Progenitor cell of endocrine pancreas (in vitro differentiated cells): Measurements from ENCODE around the gene ABCC9. TPM values are rescaled to one million over a fixed set of nuclear protein-coding genes. Genes with fewer than 3 reads are reported as not detected.

Experiments used
- DNase-seq: peaks from one replicate; pipeline ENCODE4 v3.0.0; 2021; ENCODE audit warnings: low spot score; ENCODE audit not compliant: unreplicated experiment
- H3K27ac Mint-ChIP-seq: 2 replicates; pipeline ENCODE4 v1.8.0; 2021; ENCODE audit warnings: mild to moderate bottlenecking, moderate library complexity, mixed read lengths
- H3K27me3 Mint-ChIP-seq: 2 replicates; pipeline ENCODE4 v1.8.0; 2021; ENCODE audit warnings: mixed read lengths
- H3K36me3 Mint-ChIP-seq: 2 replicates; pipeline ENCODE4 v1.8.0; 2022; ENCODE audit warnings: mixed read lengths; ENCODE audit not compliant: insufficient read depth
- H3K4me1 Mint-ChIP-seq: 2 replicates; pipeline ENCODE4 v1.8.0; 2021; ENCODE audit warnings: low read depth, mixed read lengths
- H3K4me3 Mint-ChIP-seq: 2 replicates; pipeline ENCODE4 v1.8.0; 2021; ENCODE audit warnings: low read depth, mild to moderate bottlenecking, moderate library complexity, mixed read lengths
- H3K9me3 Mint-ChIP-seq: 2 replicates; pipeline ENCODE4 v1.8.0; 2021; ENCODE audit warnings: low read depth, mixed read lengths
- CTCF ChIP-seq: fragments of 200-600 bp; sonication (generic); IDR thresholded peaks from one replicate; pipeline ENCODE4 v1.5.0; 2021; ENCODE audit warnings: antibody characterized with exemption, mild to moderate bottlenecking; ENCODE audit not compliant: unreplicated experiment
- total RNA-seq: library from RNA; stranded (reverse); gene quantifications from 2 replicates; pipeline ENCODE4 v1.2.1, GENCODE V29; 2021

Gene ABCC9
- total RNA-seq, 1 donor from 2014 or later, result 0.29 TPM

DNA sequence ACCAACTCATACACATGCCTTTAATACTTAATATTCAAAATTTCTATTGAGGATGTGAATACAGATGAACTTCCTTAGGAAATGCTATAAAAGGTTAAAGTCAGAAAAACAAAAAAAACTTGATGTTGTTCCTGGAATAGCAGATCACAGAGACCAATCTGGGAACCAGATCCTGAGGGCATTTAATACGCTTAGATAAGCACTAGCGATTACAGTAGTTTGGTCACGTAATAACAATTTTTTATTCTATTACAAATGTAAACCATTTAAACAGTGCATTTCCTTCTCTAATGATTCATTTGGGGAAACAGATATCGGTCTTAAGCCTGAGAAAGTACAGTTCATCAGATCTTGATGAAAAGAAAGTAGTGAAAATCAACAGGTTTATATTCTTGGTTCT lies 30.8 kb upstream of the ABCC9 start:
- no peak for DNase-seq
- TF ChIP-seq CTCF, result no peak
- Mint-ChIP-seq H3K4me3 (no peak overlapping the region), H3K9me3 (no peaks in the 10 kb centered on the region), H3K27ac (no peak overlapping the region), H3K27me3 (no peaks in the 10 kb centered on the region), H3K36me3 (no peaks in the 10 kb centered on the region), H3K4me1 (peaks cover 3% of the 10 kb centered on the region)

DNA sequence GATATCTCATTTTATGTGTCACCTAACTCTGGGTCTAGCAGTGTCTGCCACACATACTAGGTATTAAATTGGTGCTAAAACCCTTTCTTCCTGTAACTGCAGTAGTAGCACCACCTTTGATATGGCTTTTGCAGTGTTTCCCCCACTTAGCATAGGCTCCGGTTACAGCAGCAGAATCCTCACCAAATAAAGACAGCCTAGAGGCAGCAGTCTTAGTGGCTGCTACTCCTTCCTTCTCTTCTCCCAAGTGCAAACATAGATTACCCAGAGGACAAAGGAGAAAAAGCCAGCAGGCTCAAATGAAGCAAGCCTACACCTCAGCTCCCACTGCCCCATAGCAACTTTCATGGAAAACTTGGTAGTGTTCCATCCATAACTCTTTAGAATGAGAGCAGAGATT lies 30.1 kb upstream of the ABCC9 start:
- DNase-seq, result no peak
- Mint-ChIP-seq H3K9me3 (no peaks in the 10 kb centered on the region), H3K4me1 (peaks cover 3% of the 10 kb centered on the region), H3K27ac (no peak overlapping the region), H3K4me3 (no peak overlapping the region), H3K27me3 (no peaks in the 10 kb centered on the region), H3K36me3 (no peaks in the 10 kb centered on the region)
- TF ChIP-seq CTCF, result no peak

DNA sequence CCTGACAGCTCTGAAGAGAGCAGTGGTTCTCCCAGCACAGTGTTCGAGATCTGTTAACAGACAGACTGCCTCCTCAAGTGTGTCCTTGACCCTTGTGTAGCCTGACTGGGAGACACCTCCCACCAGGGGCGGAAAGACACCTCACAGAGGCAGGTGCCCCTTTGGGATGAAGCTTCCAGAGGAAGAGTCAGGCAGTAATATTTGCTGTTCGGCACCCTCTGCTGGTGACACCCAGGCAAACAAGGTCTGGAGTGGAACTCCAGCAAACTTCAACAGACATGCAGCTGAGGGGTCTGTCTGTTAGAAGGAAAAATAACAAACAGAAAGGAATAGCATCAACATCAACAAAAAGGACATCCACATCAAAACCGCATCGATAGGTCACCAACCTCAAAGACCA lies 21.6 kb upstream of the ABCC9 start:
- no peak for DNase-seq
- peaks cover 2% of the 10 kb centered on the region for H3K27me3 Mint-ChIP-seq
- no peaks in the 10 kb centered on the region for H3K4me1 Mint-ChIP-seq
- H3K36me3 Mint-ChIP-seq, result no peaks in the 10 kb centered on the region
- no peak overlapping the region for H3K4me3 Mint-ChIP-seq
- no peak for TF ChIP-seq CTCF
- no peak overlapping the region for H3K27ac Mint-ChIP-seq
- H3K9me3 Mint-ChIP-seq, result peaks cover 11% of the 10 kb centered on the region

- DNase-seq, result no peak
- H3K36me3 Mint-ChIP-seq, result no peaks in the 10 kb centered on the region
- TF ChIP-seq CTCF, result no peak
- peaks cover 11% of the 10 kb centered on the region for H3K9me3 Mint-ChIP-seq
- H3K27me3 Mint-ChIP-seq, result peaks cover 4% of the 10 kb centered on the region
- no peaks in the 10 kb centered on the region for H3K4me1 Mint-ChIP-seq
- H3K27ac Mint-ChIP-seq, result no peak overlapping the region
- no peak overlapping the region for H3K4me3 Mint-ChIP-seq
These were observed 21.0 kb upstream of the ABCC9 start for GRCh38 chr12:21962236-21962635.

- Mint-ChIP-seq H3K4me3 (no peak overlapping the region), H3K4me1 (no peaks in the 10 kb centered on the region), H3K36me3 (peaks cover 1% of the 10 kb centered on the region), H3K27ac (no peak overlapping the region), H3K27me3 (peaks cover 4% of the 10 kb centered on the region), H3K9me3 (peaks cover 23% of the 10 kb centered on the region)
- TF ChIP-seq CTCF, result no peak
- no peak for DNase-seq
These were observed 9.4 kb upstream of the ABCC9 start for GRCh38 chr12:21950649-21951048.
